HL-60 (cell line): ENCODE measurements around the gene PROC.

Experiments used
- DNase-seq, 2 experiments: peaks; one replicate each; pipeline ENCODE4 v3.0.0-alpha.2; 2010 to 2020; ENCODE audit warnings: low read depth in 1 of 2, low spot score in 1 of 2
- H3K27ac ChIP-seq: fragments of 250-450 bp; sonication (Bioruptor Pico); replicated peaks from 2 replicates; pipeline ENCODE4 v1.5.1; 2020; ENCODE audit warnings: mild to moderate bottlenecking, moderate library complexity
- H3K27me3 ChIP-seq: fragments of 250-450 bp; sonication (Bioruptor Pico); 2 replicates; pipeline ENCODE4 v1.5.1; 2021; ENCODE audit warnings: mild to moderate bottlenecking, moderate library complexity; ENCODE audit not compliant: insufficient read depth, poor library complexity, severe bottlenecking
- H3K4me3 ChIP-seq: replicated peaks from 2 replicates; pipeline ENCODE4 v1.5.1; 2011; ENCODE audit warnings: mild to moderate bottlenecking, control low read depth, low read length; ENCODE audit not compliant: insufficient read depth
- GABPA ChIP-seq: IDR thresholded peaks from 2 replicates; pipeline ENCODE4 v1.6.1; 2012; ENCODE audit warnings: low read depth
- POLR2AphosphoS5 ChIP-seq: IDR thresholded peaks from 2 replicates; pipeline ENCODE4 v1.6.1; 2012; ENCODE audit warnings: low read depth
- SPI1 ChIP-seq: IDR thresholded peaks from 2 replicates; pipeline ENCODE4 v1.6.1; 2012; ENCODE audit warnings: low read depth, mild to moderate bottlenecking, borderline replicate concordance
- long read RNA-seq: library from polyadenylated mRNA; unstranded; transcript quantifications from one replicate; pipeline ENCODE4 v2.0.0, GENCODE V29; 2020
- TF ChIP-seq, protein P1 (sequence below): IDR thresholded peaks from one replicate; pipeline ENCODE4 v1.5.1; 2011; ENCODE audit warnings: low read length, control low read depth, inconsistent platforms; ENCODE audit not compliant: insufficient read depth
- TF ChIP-seq, protein P2 (sequence below): IDR thresholded peaks from 2 replicates; pipeline ENCODE4 v1.6.1; 2012; ENCODE audit warnings: low read depth; ENCODE audit not compliant: insufficient replicate concordance

Gene PROC
- long read RNA-seq = 0 reads

DNA sequence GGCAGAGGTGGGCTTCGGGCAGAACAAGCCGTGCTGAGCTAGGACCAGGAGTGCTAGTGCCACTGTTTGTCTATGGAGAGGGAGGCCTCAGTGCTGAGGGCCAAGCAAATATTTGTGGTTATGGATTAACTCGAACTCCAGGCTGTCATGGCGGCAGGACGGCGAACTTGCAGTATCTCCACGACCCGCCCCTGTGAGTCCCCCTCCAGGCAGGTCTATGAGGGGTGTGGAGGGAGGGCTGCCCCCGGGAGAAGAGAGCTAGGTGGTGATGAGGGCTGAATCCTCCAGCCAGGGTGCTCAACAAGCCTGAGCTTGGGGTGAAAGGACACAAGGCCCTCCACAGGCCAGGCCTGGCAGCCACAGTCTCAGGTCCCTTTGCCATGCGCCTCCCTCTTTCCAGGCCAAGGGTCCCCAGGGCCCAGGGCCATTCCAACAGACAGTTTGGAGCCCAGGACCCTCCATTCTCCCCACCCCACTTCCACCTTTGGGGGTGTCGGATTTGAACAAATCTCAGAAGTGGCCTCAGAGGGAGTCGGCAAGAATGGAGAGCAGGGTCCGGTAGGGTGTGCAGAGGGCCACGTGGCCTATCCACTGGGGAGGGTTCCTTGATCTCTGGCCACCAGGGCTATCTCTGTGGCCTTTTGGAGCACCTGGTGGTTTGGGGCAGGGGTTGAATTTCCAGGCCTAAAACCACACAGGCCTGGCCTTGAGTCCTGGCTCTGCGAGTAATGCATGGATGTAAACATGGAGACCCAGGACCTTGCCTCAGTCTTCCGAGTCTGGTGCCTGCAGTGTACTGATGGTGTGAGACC is at the start of gene PROC:
Gene PROC (plus strand): TSS at position 128 of the 812 bp plus-strand sequence. CDS start 1,516 bp downstream, outside the sequence.
- TF ChIP-seq SPI1 (no peak), GABPA (no peak), POLR2AphosphoS5 (no peak)
- TF ChIP-seq, protein P1, sequence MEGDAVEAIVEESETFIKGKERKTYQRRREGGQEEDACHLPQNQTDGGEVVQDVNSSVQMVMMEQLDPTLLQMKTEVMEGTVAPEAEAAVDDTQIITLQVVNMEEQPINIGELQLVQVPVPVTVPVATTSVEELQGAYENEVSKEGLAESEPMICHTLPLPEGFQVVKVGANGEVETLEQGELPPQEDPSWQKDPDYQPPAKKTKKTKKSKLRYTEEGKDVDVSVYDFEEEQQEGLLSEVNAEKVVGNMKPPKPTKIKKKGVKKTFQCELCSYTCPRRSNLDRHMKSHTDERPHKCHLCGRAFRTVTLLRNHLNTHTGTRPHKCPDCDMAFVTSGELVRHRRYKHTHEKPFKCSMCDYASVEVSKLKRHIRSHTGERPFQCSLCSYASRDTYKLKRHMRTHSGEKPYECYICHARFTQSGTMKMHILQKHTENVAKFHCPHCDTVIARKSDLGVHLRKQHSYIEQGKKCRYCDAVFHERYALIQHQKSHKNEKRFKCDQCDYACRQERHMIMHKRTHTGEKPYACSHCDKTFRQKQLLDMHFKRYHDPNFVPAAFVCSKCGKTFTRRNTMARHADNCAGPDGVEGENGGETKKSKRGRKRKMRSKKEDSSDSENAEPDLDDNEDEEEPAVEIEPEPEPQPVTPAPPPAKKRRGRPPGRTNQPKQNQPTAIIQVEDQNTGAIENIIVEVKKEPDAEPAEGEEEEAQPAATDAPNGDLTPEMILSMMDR = no peak
- TF ChIP-seq, protein P2, sequence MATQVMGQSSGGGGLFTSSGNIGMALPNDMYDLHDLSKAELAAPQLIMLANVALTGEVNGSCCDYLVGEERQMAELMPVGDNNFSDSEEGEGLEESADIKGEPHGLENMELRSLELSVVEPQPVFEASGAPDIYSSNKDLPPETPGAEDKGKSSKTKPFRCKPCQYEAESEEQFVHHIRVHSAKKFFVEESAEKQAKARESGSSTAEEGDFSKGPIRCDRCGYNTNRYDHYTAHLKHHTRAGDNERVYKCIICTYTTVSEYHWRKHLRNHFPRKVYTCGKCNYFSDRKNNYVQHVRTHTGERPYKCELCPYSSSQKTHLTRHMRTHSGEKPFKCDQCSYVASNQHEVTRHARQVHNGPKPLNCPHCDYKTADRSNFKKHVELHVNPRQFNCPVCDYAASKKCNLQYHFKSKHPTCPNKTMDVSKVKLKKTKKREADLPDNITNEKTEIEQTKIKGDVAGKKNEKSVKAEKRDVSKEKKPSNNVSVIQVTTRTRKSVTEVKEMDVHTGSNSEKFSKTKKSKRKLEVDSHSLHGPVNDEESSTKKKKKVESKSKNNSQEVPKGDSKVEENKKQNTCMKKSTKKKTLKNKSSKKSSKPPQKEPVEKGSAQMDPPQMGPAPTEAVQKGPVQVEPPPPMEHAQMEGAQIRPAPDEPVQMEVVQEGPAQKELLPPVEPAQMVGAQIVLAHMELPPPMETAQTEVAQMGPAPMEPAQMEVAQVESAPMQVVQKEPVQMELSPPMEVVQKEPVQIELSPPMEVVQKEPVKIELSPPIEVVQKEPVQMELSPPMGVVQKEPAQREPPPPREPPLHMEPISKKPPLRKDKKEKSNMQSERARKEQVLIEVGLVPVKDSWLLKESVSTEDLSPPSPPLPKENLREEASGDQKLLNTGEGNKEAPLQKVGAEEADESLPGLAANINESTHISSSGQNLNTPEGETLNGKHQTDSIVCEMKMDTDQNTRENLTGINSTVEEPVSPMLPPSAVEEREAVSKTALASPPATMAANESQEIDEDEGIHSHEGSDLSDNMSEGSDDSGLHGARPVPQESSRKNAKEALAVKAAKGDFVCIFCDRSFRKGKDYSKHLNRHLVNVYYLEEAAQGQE = no peak
- Histone ChIP-seq H3K27ac (no peak within 1 kb of the TSS), H3K4me3 (no peak within 1 kb of the TSS), H3K27me3 (no peaks in the 10 kb centered on the region)
- no peak for DNase-seq

DNA sequence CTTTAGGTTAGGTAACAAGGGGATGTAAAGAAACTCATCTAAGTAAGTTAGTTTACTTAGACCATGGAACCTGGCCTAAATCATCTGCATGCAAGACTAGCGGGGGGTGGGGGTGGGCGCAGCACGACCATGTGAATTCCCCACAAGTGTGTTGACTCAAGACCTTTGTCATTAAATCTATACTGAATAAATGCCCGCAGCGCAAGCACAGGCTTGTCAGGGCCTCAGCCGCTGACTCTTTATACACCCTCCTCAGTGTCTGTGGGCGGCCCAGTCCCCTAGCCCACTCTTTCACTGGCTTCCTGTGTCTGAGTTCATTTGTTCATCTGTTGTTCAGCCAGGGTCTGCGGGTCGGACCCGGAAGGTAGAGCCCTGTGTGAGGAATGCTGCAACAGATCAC is 48.2 kb upstream of the PROC start:
- Histone ChIP-seq H3K27ac (no peak overlapping the region), H3K4me3 (no peak overlapping the region)
- TF ChIP-seq, protein P1 = no peak
- TF ChIP-seq, protein P2 = no peak

DNA sequence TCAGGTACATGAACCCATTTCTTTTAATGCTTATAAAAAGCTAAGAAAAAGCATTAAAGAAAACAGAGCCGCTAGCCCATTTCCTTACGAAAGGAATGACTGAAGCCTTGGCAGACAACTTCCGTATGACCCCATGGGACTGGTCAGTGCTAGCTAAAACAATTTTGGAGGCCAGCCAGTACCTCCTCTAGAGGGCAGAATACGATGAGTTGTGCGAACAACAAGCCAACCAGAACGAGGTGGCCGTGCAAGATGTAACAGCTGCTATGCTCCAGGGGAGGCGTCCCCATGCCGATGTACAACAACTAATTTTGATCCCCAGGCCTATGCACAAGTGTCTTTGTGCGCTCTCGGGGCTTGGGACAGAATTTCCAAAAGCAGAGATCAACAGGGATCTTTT is 47.2 kb upstream of the PROC start:
- Histone ChIP-seq H3K4me3 (no peak overlapping the region), H3K27ac (no peak overlapping the region), H3K27me3 (no peaks in the 10 kb centered on the region)
- TF ChIP-seq, protein P2 = no peak
- TF ChIP-seq GABPA (no peak), SPI1 (no peak), POLR2AphosphoS5 (no peak)
- TF ChIP-seq, protein P1 = no peak
- DNase-seq = no peak

More for the DNA sequence above, 48.2 kb upstream of the PROC start:
- H3K27me3 ChIP-seq = no peaks in the 10 kb centered on the region
- DNase-seq = no peak
